Measurements from ENCODE around the gene ZNF326. TPM values are rescaled to one million over a fixed set of nuclear protein-coding genes. Genes with fewer than 3 reads are reported as not detected.

Gene ZNF326
- polyA plus RNA-seq, 1 of the 3 experiments (the other 2 are of a cell fraction): 16.4 TPM

DNA sequence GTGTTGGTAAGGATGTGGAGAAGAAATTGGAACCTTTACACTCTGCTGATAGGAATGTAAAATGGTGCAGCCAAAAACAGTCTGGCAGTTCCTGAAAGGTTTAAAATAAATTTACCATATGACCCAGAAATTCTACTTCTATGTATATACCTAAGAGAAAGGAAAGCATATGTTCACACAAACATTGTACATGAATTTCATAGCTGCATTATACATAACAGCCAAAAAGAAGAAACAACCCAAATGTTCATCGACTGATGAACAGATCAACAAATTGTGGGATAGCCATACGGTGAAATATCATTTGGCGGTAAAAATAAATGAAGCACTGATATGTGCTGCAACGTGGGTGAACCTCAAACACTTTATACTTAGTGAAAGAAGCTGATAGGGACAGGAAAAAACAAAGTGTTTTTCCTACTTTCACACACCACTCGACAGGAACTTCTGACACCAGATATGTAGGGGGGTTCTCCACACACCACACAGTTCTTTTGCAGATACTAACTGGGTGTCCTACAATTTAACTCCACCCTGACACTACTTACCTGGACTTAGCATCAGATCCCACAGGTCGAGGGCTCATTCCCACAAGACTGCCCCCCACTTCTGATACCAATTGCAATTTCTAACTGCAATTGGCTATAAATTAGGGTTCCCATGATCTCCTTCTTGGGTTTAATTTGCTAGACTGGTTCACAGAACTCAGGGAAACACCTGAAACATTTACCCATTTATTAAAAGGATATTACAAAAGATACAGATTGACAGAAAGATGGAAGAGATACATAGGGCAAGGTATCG lies 35.9 kb upstream of the ZNF326 start:
- TF ChIP-seq GATA2 (CRISPR knock-in tag; IDR thresholded peaks at IDR 0.05) (no peak), FOSL2 (IDR thresholded peaks at IDR 0.05; ENCODE audit: borderline replicate concordance, low read depth) (no peak), RXRA (IDR thresholded peaks at IDR 0.05; ENCODE audit: borderline replicate concordance, low read depth) (no peak), TEAD4 (IDR thresholded peaks at IDR 0.05; ENCODE audit: borderline replicate concordance, insufficient read depth) (no peak), RCOR1 (IDR thresholded peaks at IDR 0.05; ENCODE audit: low read length) (no peak), TCF12 (IDR thresholded peaks at IDR 0.05) (no peak), EZH2phosphoT487 (IDR thresholded peaks at IDR 0.05; ENCODE audit: borderline replicate concordance, low read depth) (no peak), FOXM1 (IDR thresholded peaks at IDR 0.05; ENCODE audit: low read depth) (no peak), JUND (IDR thresholded peaks at IDR 0.05) (no peak), TAF1 (IDR thresholded peaks at IDR 0.05; ENCODE audit: borderline replicate concordance, low read depth, low read length) (no peak), CHD2 (IDR thresholded peaks at IDR 0.05; ENCODE audit: low read length, partially characterized antibody) (no peak), EP300 (IDR thresholded peaks at IDR 0.05; ENCODE audit: borderline replicate concordance in 1 of 2, low read depth in 1 of 2, low read length in 1 of 2) (no peak), RFX5 (IDR thresholded peaks at IDR 0.05; ENCODE audit: low read length) (no peak), NRF1 (IDR thresholded peaks at IDR 0.05; ENCODE audit: low read depth, low read length) (no peak)
- TF ChIP-seq, protein P1, sequence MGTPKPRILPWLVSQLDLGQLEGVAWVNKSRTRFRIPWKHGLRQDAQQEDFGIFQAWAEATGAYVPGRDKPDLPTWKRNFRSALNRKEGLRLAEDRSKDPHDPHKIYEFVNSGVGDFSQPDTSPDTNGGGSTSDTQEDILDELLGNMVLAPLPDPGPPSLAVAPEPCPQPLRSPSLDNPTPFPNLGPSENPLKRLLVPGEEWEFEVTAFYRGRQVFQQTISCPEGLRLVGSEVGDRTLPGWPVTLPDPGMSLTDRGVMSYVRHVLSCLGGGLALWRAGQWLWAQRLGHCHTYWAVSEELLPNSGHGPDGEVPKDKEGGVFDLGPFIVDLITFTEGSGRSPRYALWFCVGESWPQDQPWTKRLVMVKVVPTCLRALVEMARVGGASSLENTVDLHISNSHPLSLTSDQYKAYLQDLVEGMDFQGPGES (IDR thresholded peaks at IDR 0.05; ENCODE audit: low read depth, low read length): no peak
- TF ChIP-seq, protein P2, sequence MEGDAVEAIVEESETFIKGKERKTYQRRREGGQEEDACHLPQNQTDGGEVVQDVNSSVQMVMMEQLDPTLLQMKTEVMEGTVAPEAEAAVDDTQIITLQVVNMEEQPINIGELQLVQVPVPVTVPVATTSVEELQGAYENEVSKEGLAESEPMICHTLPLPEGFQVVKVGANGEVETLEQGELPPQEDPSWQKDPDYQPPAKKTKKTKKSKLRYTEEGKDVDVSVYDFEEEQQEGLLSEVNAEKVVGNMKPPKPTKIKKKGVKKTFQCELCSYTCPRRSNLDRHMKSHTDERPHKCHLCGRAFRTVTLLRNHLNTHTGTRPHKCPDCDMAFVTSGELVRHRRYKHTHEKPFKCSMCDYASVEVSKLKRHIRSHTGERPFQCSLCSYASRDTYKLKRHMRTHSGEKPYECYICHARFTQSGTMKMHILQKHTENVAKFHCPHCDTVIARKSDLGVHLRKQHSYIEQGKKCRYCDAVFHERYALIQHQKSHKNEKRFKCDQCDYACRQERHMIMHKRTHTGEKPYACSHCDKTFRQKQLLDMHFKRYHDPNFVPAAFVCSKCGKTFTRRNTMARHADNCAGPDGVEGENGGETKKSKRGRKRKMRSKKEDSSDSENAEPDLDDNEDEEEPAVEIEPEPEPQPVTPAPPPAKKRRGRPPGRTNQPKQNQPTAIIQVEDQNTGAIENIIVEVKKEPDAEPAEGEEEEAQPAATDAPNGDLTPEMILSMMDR (IDR thresholded peaks at IDR 0.05): no peak
- TF ChIP-seq, protein P3, sequence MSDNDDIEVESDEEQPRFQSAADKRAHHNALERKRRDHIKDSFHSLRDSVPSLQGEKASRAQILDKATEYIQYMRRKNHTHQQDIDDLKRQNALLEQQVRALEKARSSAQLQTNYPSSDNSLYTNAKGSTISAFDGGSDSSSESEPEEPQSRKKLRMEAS (IDR thresholded peaks at IDR 0.05; ENCODE audit: low read depth): no peak
- TF ChIP-seq, protein P4, sequence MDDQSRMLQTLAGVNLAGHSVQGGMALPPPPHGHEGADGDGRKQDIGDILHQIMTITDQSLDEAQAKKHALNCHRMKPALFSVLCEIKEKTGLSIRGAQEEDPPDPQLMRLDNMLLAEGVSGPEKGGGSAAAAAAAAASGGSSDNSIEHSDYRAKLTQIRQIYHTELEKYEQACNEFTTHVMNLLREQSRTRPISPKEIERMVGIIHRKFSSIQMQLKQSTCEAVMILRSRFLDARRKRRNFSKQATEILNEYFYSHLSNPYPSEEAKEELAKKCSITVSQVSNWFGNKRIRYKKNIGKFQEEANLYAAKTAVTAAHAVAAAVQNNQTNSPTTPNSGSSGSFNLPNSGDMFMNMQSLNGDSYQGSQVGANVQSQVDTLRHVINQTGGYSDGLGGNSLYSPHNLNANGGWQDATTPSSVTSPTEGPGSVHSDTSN (IDR thresholded peaks at IDR 0.05): no peak
- H4K20me1 ChIP-seq (ENCODE audit: insufficient read depth): no peaks in the 10 kb centered on the region
- H3K79me2 ChIP-seq (ENCODE audit: insufficient read depth): no peaks in the 10 kb centered on the region
- ChIA-PET POLR2A (no interaction called here), CTCF (interaction anchor here (1.7 kb wide), 1 partner anchor 28 kb away, joined by 4 read pairs; no protein-coding TSS in a partner anchor)
- no peak overlapping the region for H2AFZ ChIP-seq (ENCODE audit: low read depth)
- no peaks in the 10 kb centered on the region for H3K9me2 ChIP-seq
- H3F3A ChIP-seq (replicated peaks; ENCODE audit: insufficient read depth): peaks cover 10% of the 10 kb centered on the region
- H3K27me3 ChIP-seq (ENCODE audit: insufficient read depth): no peaks in the 10 kb centered on the region
- no peak for DNase-seq
- H3K9me3 ChIP-seq: no peaks in the 10 kb centered on the region
- H3K4me1 ChIP-seq (ENCODE audit: control insufficient read depth in 1 of 2, insufficient read depth in 2 of 2, low read depth in 1 of 2, low read length in 1 of 2): peaks cover 0 to 6% of the 10 kb centered on the region in 2 experiments; a peak in 2 of 4 replicates
- no peak overlapping the region for H3K27ac ChIP-seq (ENCODE audit: low read depth in 2 of 2, low read length in 1 of 2)
- H3K9ac ChIP-seq: no peak overlapping the region
- H3K36me3 ChIP-seq (replicated peaks in 1 of 2; ENCODE audit: control insufficient read depth in 1 of 2, insufficient read depth in 2 of 2, low read length in 1 of 2): no peaks in the 10 kb centered on the region
- 79% methylated on average over 7 of the region's 7 CpGs for WGBS (ENCODE audit: low lambda C conversion rate)
- no peak overlapping the region for H3K4me3 ChIP-seq (ENCODE audit: low read depth in 2 of 2, low read length in 1 of 2)
- no peak overlapping the region for H3K4me2 ChIP-seq
